GM18502 (cell line): ENCODE results near the gene INTS3.
A peak's percentile ranks its signal among the peaks of the same experiment; 100 is the strongest.
"Not testable (repeated sequence)": the region's sequence is repeated elsewhere in the genome, so short reads cannot be mapped to it uniquely, and the experiment has no call there.

Source experiments
- ATAC-seq: cut with Tn5 transposase; IDR thresholded peaks from one replicate; pipeline ENCODE4 v1.9.1; 2021; ENCODE audit warnings: mild to moderate bottlenecking; ENCODE audit not compliant: unreplicated experiment, poor library complexity

INTS3 gene

GRCh38 chr1:153752571-153753195 lies 24.8 kb downstream of the INTS3 start:
- ATAC-seq, result no peak

DNA sequence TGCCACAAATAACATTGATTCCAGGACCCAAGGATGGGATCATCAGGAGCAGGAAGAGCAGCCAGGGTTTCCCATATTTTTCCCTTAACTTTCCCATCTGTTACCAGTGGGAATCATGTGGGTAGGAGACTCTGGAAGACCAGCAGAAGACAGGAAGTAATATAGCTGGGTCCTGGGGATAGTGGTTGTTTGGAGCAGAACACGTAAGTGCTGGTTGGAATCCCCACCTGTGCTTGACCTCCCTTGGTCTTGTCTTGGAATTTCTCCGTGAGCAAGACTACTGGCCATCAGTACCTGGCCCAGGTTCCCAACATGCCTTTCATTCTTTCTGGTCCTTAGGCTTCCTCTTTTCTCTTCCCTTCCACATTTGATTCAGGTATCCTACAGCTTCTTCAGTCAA lies 26.4 kb downstream of the INTS3 start:
- ATAC-seq, result no peak

GRCh38 chr1:153760440-153760839 lies 32.6 kb downstream of the INTS3 start:
- no peak for ATAC-seq

- no peak for ATAC-seq
Observed at GRCh38 chr1:153763365-153764225, 35.7 kb downstream of the INTS3 start.

GRCh38 chr1:153764310-153764709 lies 36.5 kb downstream of the INTS3 start:
- ATAC-seq, result no peak

DNA sequence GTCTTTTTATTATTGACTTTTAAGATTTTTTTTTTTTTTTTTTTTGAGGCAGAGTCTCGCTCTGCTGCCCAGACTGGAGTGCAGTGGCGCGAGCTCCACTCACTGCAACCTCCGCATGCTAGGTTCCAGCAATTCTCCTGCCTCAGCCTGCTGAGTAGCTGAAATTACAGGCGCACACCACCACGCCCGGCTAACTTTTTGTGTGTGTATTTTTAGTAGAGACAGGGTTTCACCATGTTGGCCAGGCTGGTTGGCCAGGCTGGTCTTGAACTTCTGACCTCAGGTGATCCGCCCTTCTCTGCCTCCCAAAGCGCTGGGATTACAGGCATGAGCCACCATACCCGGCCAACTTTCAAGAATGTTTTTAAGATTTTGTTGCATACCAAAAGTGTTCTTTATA lies 38.8 kb downstream of the INTS3 start:
- not testable (repeated sequence) for ATAC-seq

DNA sequence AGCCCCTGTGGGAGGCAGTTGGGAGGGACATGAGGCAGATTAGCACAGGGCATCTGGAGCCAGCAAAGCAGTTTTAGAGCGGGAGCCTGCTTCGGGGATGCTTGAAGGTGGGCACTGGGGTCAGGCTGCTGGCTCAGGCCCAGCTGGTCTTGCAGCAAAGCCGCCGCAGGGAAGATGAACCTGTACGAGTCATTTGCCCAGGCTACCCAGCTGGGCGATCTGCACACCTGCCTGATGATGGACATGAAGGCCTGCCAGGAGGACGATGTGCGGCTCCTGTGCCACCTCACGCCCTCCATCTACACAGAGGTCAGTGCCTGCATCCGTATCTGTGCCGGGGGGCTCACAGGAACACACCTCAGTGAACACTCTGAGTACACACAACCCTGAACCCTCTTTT lies 39.7 kb downstream of the INTS3 start:
- no peak for ATAC-seq

DNA sequence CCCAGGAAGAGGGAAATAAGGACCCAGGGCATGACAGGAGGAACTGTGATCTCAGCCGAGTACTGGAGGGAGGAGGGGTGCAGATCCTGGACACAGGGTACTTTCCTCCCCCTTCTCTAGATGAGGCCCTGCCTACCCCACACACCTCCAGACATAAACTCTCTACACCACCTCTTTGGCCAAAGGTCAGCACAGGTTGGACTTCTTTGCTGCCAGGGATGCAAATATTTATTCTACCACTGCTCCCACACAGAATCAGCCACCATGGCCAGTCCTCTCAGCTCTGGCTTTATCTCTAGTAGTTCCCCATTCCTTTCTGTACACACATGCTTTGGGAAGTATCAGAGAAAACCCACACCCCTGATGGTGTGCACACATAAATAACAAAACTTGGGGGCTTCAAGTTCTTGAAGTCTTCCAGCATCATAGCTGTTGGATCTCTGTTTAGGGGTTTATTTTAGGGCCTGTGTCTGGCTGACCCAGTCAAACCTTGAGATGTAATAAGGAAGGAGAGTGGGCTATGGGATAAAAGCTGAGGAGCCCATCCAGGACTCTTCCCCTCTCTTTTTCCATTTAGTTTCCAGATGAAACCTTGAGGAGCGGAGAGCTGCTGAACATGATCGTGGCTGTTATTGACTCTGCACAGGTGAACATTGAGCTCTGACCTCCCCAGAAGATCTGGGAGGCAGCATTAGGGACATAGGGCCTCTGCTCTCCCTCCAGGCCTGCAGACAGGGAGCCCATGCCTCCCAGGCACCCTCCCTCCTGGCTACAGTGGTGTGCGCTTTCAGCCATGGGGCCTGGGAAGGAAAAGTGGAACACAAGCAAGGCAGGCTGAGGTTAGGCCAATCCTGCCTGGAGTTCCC lies 40.7 kb downstream of the INTS3 start:
- ATAC-seq, result no peak

- no peak for ATAC-seq
Observed at GRCh38 chr1:153769221-153769620, 41.4 kb downstream of the INTS3 start.

DNA sequence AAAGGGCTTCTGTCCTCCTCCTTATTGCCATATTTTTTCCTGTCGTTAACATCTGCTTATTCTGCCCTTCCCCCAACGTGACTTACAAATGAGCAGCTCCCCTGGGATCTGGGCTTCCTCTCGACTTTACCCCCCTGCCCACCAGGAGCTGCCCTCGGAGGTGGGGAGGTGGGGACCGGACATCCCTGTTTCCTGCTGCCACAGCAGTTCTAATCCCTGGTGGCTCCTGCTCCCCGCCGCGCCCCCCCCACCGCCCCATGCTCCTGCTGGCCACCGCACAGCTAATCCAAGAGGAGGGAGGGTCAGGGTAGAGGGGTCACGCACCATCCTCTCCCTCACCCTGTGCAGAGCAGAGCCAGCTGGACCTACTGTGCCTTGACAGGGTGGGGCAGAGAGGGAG lies 42.9 kb downstream of the INTS3 start:
- ATAC-seq, result no peak

GRCh38 chr1:153771261-153771660 lies 43.4 kb downstream of the INTS3 start:
- ATAC-seq, result no peak

DNA sequence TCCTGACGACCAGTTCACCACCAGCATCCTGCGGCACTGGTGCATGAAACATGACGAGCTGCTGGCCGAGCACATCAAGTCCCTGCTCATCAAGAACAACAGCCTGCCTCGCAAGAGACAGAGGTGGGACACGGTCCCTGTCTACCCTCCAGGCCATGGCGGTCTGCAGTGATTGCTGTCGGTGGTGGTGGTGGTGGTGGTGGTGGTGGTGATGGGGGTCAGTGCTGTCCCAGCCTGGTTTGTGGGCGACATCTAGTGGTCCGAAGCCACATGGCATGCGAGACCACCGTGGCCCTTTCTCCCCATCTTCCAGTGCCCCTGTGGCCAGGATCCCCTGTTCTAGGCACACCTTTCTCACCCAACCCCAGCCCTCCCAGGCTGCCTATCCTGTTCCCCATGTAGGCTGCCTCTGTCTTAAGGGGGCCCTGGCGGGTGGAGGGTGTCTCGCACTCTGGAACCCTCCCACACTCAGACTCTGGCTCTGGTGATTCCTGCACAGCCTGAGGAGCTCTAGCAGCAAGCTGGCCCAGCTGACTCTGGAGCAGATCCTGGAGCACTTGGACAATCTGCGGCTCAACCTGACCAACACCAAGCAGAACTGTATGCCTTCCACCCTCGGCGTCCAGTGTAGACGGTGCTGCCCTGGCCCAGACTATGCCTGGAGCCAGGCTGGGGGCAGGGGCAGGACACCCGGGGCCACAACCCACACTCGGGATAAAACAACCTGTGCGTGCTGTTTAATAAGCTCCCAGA lies 44.2 kb downstream of the INTS3 start:
- no peak for ATAC-seq

- ATAC-seq, result no peak
Observed at GRCh38 chr1:153773096-153773921, 45.5 kb downstream of the INTS3 start.

DNA sequence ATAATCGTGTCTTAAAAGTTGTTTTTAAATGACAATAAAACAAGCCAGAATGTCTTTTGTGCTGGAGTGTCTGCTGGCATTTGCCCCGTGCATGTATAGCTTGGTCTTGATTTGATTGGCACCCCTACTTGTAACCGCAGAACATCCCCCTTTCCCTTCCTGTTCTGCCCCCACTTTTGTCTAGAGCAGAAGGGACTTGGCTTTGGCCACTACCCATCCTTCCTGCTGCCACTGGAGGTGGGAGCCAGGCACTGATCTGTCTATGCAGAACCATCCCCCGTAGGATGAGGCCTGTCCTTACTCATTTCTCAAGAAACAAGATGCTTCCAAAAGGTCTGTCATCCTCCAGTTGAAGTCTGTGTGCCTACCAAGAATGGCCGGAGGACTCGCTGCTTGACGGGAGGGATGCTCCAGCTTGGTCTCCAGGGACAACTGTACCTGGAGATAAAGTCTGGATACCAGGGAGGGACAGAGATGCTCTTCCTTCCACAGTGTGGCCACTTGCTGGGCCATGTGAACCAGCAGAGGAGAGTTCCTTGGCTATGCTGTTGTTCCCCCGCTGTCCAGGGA lies 46.3 kb downstream of the INTS3 start:
- ATAC-seq, result no peak

GRCh38 chr1:153774780-153775457 lies 47.1 kb downstream of the INTS3 start, which contains the start of gene SLC27A3:
Gene SLC27A3 (plus strand): TSS chr1:153775407. CDS start chr1:153775498, 91 bp downstream.
- peak; percentile 38 for ATAC-seq

DNA sequence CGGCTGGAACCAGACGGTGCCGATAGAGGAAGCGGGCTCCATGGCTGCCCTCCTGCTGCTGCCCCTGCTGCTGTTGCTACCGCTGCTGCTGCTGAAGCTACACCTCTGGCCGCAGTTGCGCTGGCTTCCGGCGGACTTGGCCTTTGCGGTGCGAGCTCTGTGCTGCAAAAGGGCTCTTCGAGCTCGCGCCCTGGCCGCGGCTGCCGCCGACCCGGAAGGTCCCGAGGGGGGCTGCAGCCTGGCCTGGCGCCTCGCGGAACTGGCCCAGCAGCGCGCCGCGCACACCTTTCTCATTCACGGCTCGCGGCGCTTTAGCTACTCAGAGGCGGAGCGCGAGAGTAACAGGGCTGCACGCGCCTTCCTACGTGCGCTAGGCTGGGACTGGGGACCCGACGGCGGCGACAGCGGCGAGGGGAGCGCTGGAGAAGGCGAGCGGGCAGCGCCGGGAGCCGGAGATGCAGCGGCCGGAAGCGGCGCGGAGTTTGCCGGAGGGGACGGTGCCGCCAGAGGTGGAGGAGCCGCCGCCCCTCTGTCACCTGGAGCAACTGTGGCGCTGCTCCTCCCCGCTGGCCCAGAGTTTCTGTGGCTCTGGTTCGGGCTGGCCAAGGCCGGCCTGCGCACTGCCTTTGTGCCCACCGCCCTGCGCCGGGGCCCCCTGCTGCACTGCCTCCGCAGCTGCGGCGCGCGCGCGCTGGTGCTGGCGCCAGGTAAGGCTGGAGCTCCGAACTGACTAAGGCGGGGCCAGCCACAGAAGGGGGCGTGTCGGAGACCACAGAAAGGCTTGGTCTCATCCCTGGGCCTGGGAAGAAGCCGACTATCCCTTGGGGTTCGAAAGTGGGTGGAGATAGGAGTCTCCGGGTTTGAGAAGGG lies 47.8 kb downstream of the INTS3 start:
- peak; percentile 57 for ATAC-seq

GRCh38 chr1:153776352-153776751 lies 48.5 kb downstream of the INTS3 start:
- no peak for ATAC-seq
